Trophoblast cell (in vitro differentiated cells and primary cell): ENCODE measurements around the gene PPP2R5D.

ENCODE experiments used
- DNase-seq, 2 donors: peaks; one replicate each; pipeline ENCODE4 v3.0.0-alpha.2; 2016
- H2AFZ ChIP-seq: 2 replicates; pipeline ENCODE4 v1.6.1; 2013; ENCODE audit warnings: low read length, moderate library complexity, mild to moderate bottlenecking; ENCODE audit not compliant: insufficient read depth, poor library complexity
- H2AK5ac ChIP-seq: 2 replicates; pipeline ENCODE4 v1.6.1; 2013; ENCODE audit warnings: mild to moderate bottlenecking, low read length
- H2BK120ac ChIP-seq: 2 replicates; pipeline ENCODE4 v1.6.1; 2013; ENCODE audit warnings: low read length, mild to moderate bottlenecking, moderate library complexity; ENCODE audit not compliant: insufficient read depth, poor library complexity
- H2BK12ac ChIP-seq: 2 replicates; pipeline ENCODE4 v1.6.1; 2013; ENCODE audit warnings: mild to moderate bottlenecking, low read length, moderate library complexity
- H2BK5ac ChIP-seq: 2 replicates; pipeline ENCODE4 v1.6.1; 2013; ENCODE audit warnings: low read length, low read depth, moderate library complexity, mild to moderate bottlenecking; ENCODE audit not compliant: poor library complexity
- H3K14ac ChIP-seq: 2 replicates; pipeline ENCODE4 v1.6.1; 2013; ENCODE audit warnings: mild to moderate bottlenecking, low read length
- H3K18ac ChIP-seq: 2 replicates; pipeline ENCODE4 v1.6.1; 2013; ENCODE audit warnings: mild to moderate bottlenecking, low read length
- H3K23ac ChIP-seq: 2 replicates; pipeline ENCODE4 v1.6.1; 2013; ENCODE audit warnings: low read length
- H3K27ac ChIP-seq: 2 replicates; pipeline ENCODE4 v1.5.1; 2013; ENCODE audit warnings: low read depth, mild to moderate bottlenecking, inconsistent platforms, low read length, moderate library complexity
- H3K27me3 ChIP-seq: 2 replicates; pipeline ENCODE4 v1.6.1; 2013; ENCODE audit warnings: inconsistent platforms, mild to moderate bottlenecking, low read length, moderate library complexity; ENCODE audit not compliant: insufficient read depth
- H3K36me3 ChIP-seq, 2 experiments: 1 replicate in 1 of 2; 2 replicates in 1 of 2; pipeline ENCODE4 v1.6.1; 2013; ENCODE audit warnings: low read length in 2 of 2, mild to moderate bottlenecking in 2 of 2, moderate library complexity in 1 of 2; ENCODE audit not compliant: insufficient read depth in 2 of 2, control insufficient read depth in 1 of 2
- H3K4ac ChIP-seq: 2 replicates; pipeline ENCODE4 v1.6.1; 2013; ENCODE audit warnings: low read depth, mild to moderate bottlenecking, low read length, moderate library complexity
- H3K4me1 ChIP-seq, 2 experiments: 1 replicate in 1 of 2; 2 replicates in 1 of 2; pipeline ENCODE4 v1.6.1; 2013; ENCODE audit warnings: low read length in 2 of 2, mild to moderate bottlenecking in 2 of 2, moderate library complexity in 1 of 2; ENCODE audit not compliant: insufficient read depth in 2 of 2, control insufficient read depth in 1 of 2
- H3K4me2 ChIP-seq: 2 replicates; pipeline ENCODE4 v1.6.1; 2013; ENCODE audit warnings: inconsistent platforms, mild to moderate bottlenecking, low read length, moderate library complexity
- H3K4me3 ChIP-seq: 2 replicates; pipeline ENCODE4 v1.5.1; 2013; ENCODE audit warnings: mild to moderate bottlenecking, low read depth, low read length, inconsistent platforms
- H3K79me1 ChIP-seq: one replicate; pipeline ENCODE4 v1.6.1; 2013; ENCODE audit warnings: low read length
- H3K79me2 ChIP-seq: 2 replicates; pipeline ENCODE4 v1.6.1; 2013; ENCODE audit warnings: low read length, mild to moderate bottlenecking; ENCODE audit not compliant: control insufficient read depth, insufficient read depth, poor library complexity
- H3K9ac ChIP-seq: 2 replicates; pipeline ENCODE4 v1.6.1; 2013; ENCODE audit warnings: mild to moderate bottlenecking, low read length
- H3K9me3 ChIP-seq: 2 replicates; pipeline ENCODE4 v1.6.1; 2013; ENCODE audit warnings: low read depth, mild to moderate bottlenecking, control low read depth, inconsistent platforms, low read length; ENCODE audit not compliant: insufficient read depth
- H4K12ac ChIP-seq: 2 replicates; pipeline ENCODE4 v1.6.1; 2013; ENCODE audit warnings: low read depth, mild to moderate bottlenecking, low read length, moderate library complexity
- H4K8ac ChIP-seq: 2 replicates; pipeline ENCODE4 v1.6.1; 2013; ENCODE audit warnings: low read depth, mild to moderate bottlenecking, low read length, moderate library complexity
- H4K91ac ChIP-seq: one replicate; pipeline ENCODE4 v1.6.1; 2013; ENCODE audit warnings: low read depth, mild to moderate bottlenecking, low read length, moderate library complexity
- WGBS: extraction: QIAGEN DNeasy Blood & Tissue Kit; methylation state at CpG from one replicate; pipeline ENCODE4 v1.1.7; 2013; ENCODE audit warnings: missing lambda C conversion rate; ENCODE audit not compliant: insufficient read length, insufficient coverage; ENCODE audit errors: extremely low coverage; 5-methylcytosine and 5-hydroxymethylcytosine counted together

Gene PPP2R5D

DNA sequence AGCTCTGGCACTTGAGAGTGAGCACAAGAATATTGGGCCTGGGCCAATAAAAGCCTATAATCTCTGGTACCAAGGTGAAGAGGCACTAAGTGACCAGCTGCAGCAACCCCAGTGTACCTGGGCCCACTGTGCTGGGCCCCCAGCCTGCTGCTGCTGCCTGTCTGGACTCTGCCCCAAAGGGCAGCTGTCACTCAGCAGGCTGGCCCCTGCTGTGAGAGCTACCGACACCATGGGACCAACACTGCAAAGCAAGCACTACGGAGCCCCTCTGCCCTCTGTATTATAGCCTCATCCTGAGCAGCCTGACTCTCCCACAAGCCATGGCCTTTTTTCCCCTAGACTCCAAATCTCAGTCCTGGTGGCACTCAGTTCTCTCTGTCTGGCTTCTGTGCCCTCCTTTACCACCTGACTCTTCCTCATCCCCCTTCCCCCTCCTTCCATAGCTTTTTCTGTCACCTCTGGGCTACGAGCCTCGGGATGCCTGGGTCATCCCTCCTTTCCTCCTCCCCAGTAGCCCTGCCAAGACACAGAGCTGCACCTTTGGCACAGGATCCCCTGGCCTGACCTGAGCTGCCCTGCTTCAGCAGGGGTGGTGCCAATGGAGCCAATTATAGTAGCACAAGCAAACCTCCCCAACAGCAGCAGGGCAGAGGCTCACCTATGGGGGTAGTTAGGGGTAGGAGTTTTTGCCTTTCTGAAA lies 51.3 kb downstream of the PPP2R5D start:
- Histone ChIP-seq H3K36me3 (peaks cover 63 to 71% of the 10 kb centered on the region in 2 experiments), H3K14ac (no peak overlapping the region), H3K18ac (no peak overlapping the region), H3K4ac (no peak overlapping the region), H4K8ac (no peak overlapping the region), H2AK5ac (no peak overlapping the region), H3K4me1 (no peaks in the 10 kb centered on the region), H4K91ac (no peak overlapping the region), H3K4me3 (no peak overlapping the region), H2BK5ac (no peak overlapping the region), H2AFZ (no peak overlapping the region), H3K4me2 (no peak overlapping the region), H3K27me3 (no peaks in the 10 kb centered on the region), H3K79me2 (no peaks in the 10 kb centered on the region), H3K9ac (no peak overlapping the region), H2BK12ac (no peak overlapping the region), H3K9me3 (peaks cover 1% of the 10 kb centered on the region), H4K12ac (no peak overlapping the region), H3K79me1 (no peaks in the 10 kb centered on the region), H2BK120ac (no peak overlapping the region), H3K27ac (no peak overlapping the region), H3K23ac (no peak overlapping the region)
- no CpG with 5 or more reads among the region's 4 CpGs for WGBS
- DNase-seq: no peak

DNA sequence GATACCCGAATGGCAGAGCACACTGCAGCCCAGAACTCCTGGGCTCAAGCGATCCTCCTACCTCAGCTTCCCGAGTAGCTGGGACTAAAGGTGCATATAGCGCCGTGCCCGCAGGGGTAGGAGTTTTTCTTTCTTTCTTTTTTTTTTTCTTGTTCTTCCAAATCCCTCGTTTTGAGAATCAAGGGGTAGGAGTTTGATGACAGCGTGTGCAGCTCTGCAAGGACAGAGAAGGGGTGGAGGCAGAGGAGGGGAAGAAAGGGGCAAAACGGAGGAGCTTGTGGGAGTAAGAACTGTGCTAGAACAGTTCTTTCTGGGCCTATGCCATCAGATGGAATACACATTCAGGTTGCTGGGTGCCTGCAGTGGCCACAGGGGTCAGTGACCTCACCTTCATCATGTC lies 52.3 kb downstream of the PPP2R5D start:
- H2AFZ ChIP-seq: no peak overlapping the region
- no peaks in the 10 kb centered on the region for H3K27me3 ChIP-seq
- H3K9me3 ChIP-seq: peaks cover 1% of the 10 kb centered on the region
- no peaks in the 10 kb centered on the region for H3K79me1 ChIP-seq
- no peak overlapping the region for H3K4ac ChIP-seq
- H3K4me1 ChIP-seq: no peaks in the 10 kb centered on the region
- H4K91ac ChIP-seq: no peak overlapping the region
- H2AK5ac ChIP-seq: no peak overlapping the region
- H2BK120ac ChIP-seq: no peak overlapping the region
- no peak overlapping the region for H3K14ac ChIP-seq
- no peak for DNase-seq
- peaks cover 66 to 76% of the 10 kb centered on the region in 2 experiments for H3K36me3 ChIP-seq
- no peak overlapping the region for H3K18ac ChIP-seq
- no peak overlapping the region for H4K8ac ChIP-seq
- H3K27ac ChIP-seq: no peak overlapping the region
- no peak overlapping the region for H2BK12ac ChIP-seq
- H3K9ac ChIP-seq: peak overlapping the region; percentile 29
- H3K4me2 ChIP-seq: no peak overlapping the region
- WGBS: no CpG with 5 or more reads among the region's 9 CpGs
- H3K79me2 ChIP-seq: no peaks in the 10 kb centered on the region
- H4K12ac ChIP-seq: no peak overlapping the region
- no peak overlapping the region for H3K23ac ChIP-seq
- no peak overlapping the region for H2BK5ac ChIP-seq
- H3K4me3 ChIP-seq: no peak overlapping the region

GRCh38 chr6:43037197-43037596 lies 52.8 kb downstream of the PPP2R5D start:
- Histone ChIP-seq H2AFZ (no peak overlapping the region), H2BK5ac (no peak overlapping the region), H3K4ac (no peak overlapping the region), H3K27me3 (no peaks in the 10 kb centered on the region), H3K4me3 (no peak overlapping the region), H2BK120ac (no peak overlapping the region), H3K79me2 (no peaks in the 10 kb centered on the region), H3K36me3 (peaks cover 66 to 72% of the 10 kb centered on the region in 2 experiments), H3K14ac (no peak overlapping the region), H3K18ac (no peak overlapping the region), H4K12ac (no peak overlapping the region), H3K27ac (no peak overlapping the region), H2AK5ac (no peak overlapping the region), H4K8ac (no peak overlapping the region), H3K9ac (peak overlapping the region; percentile 29), H3K4me1 (no peaks in the 10 kb centered on the region), H3K4me2 (no peak overlapping the region), H3K9me3 (peaks cover 1% of the 10 kb centered on the region), H3K23ac (no peak overlapping the region), H3K79me1 (no peaks in the 10 kb centered on the region), H2BK12ac (no peak overlapping the region), H4K91ac (no peak overlapping the region)
- no peak for DNase-seq
- no CpG with 5 or more reads among the region's 5 CpGs for WGBS

DNA sequence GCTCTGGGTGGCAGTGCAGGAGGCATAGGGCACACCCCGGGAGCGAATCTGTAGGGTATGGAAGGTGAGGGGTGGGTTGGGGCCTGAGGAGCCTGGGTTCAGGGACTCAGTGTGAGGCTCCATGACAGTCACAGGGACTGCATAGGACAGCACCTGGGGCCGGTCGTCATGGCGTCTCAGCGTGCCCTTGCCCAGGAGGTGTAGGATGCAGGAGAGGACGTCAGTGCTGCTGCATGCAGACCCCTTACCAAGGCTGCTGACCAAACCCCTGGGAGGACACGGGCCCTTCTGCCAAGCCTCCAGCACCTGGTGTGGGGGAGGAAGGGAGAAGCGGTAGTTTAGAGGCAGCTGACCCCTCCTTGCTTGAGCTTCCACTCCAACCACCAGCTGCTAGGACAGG lies 53.3 kb downstream of the PPP2R5D start:
- H4K91ac ChIP-seq: no peak overlapping the region
- DNase-seq: no peak
- no peak overlapping the region for H4K8ac ChIP-seq
- no peaks in the 10 kb centered on the region for H3K79me2 ChIP-seq
- H3K4ac ChIP-seq: no peak overlapping the region
- H3K9me3 ChIP-seq: peaks cover 1% of the 10 kb centered on the region
- no peak overlapping the region for H3K23ac ChIP-seq
- WGBS: no CpG with 5 or more reads among the region's 9 CpGs
- no peak overlapping the region for H3K18ac ChIP-seq
- no peak overlapping the region for H3K4me3 ChIP-seq
- H2AK5ac ChIP-seq: no peak overlapping the region
- no peak overlapping the region for H2BK120ac ChIP-seq
- no peaks in the 10 kb centered on the region for H3K27me3 ChIP-seq
- no peak overlapping the region for H3K14ac ChIP-seq
- no peak overlapping the region for H2BK5ac ChIP-seq
- H2BK12ac ChIP-seq: no peak overlapping the region
- H4K12ac ChIP-seq: no peak overlapping the region
- H3K36me3 ChIP-seq: peaks cover 65 to 70% of the 10 kb centered on the region in 2 experiments
- H3K27ac ChIP-seq: no peak overlapping the region
- no peaks in the 10 kb centered on the region for H3K4me1 ChIP-seq
- no peak overlapping the region for H2AFZ ChIP-seq
- H3K4me2 ChIP-seq: no peak overlapping the region
- H3K79me1 ChIP-seq: no peaks in the 10 kb centered on the region
- no peak overlapping the region for H3K9ac ChIP-seq
